GM21786 (cell line): ENCODE measurements around the gene MSL1.
"Not testable (repeated sequence)": the region's sequence is repeated elsewhere in the genome, so short reads cannot be mapped to it uniquely, and the experiment has no call there.

Source experiments
- ATAC-seq: cut with Tn5 transposase; IDR thresholded peaks from one replicate; pipeline ENCODE4 v1.9.1; 2021; ENCODE audit not compliant: unreplicated experiment

Gene MSL1

GRCh38 chr17:40123811-40124114 is 2.0 kb downstream of the MSL1 start:
- no peak for ATAC-seq

GRCh38 chr17:40124279-40125141 is 2.7 kb downstream of the MSL1 start:
- ATAC-seq: no peak

GRCh38 chr17:40129498-40129897 is 7.7 kb downstream of the MSL1 start:
- no peak for ATAC-seq

- ATAC-seq: no peak
Observed at GRCh38 chr17:40130352-40131042, 8.7 kb downstream of the MSL1 start.

- ATAC-seq: no peak
Observed at GRCh38 chr17:40134184-40134583, 12.4 kb downstream of the MSL1 start.

- ATAC-seq: no peak
Observed at GRCh38 chr17:40135817-40136216, 14.0 kb downstream of the MSL1 start.

- ATAC-seq: no peak
Observed at GRCh38 chr17:40139566-40140058, 17.8 kb downstream of the MSL1 start.

- not testable (repeated sequence) for ATAC-seq
Observed at GRCh38 chr17:40143166-40143565, 21.4 kb downstream of the MSL1 start.

- no peak for ATAC-seq
Observed at GRCh38 chr17:40145476-40145875, 23.7 kb downstream of the MSL1 start.

GRCh38 chr17:40148527-40148926 is 26.8 kb downstream of the MSL1 start:
- no peak for ATAC-seq

- no peak for ATAC-seq
Observed at GRCh38 chr17:40150276-40150675, 28.5 kb downstream of the MSL1 start.

- no peak for ATAC-seq
Observed at GRCh38 chr17:40151414-40151963, 29.7 kb downstream of the MSL1 start.

GRCh38 chr17:40153603-40154236 is 31.9 kb downstream of the MSL1 start:
- no peak for ATAC-seq

GRCh38 chr17:40157973-40158372 is 36.2 kb downstream of the MSL1 start:
- ATAC-seq: no peak

GRCh38 chr17:40158438-40159013 is 36.8 kb downstream of the MSL1 start:
- ATAC-seq: no peak

- no peak for ATAC-seq
Observed at GRCh38 chr17:40159456-40159855, 37.7 kb downstream of the MSL1 start.

- ATAC-seq: no peak
Observed at GRCh38 chr17:40167685-40168261, 46.0 kb downstream of the MSL1 start.

- no peak for ATAC-seq
Observed at GRCh38 chr17:40168262-40168832, 46.6 kb downstream of the MSL1 start.

GRCh38 chr17:40170325-40170724 is 48.6 kb downstream of the MSL1 start:
- ATAC-seq: no peak

GRCh38 chr17:40171750-40172149 is 50.0 kb downstream of the MSL1 start:
- ATAC-seq: no peak
